GM21381 (cell line): Measurements from ENCODE around the gene TSPEAR.
"Not testable (repeated sequence)": the region's sequence is repeated elsewhere in the genome, so short reads cannot be mapped to it uniquely, and the experiment has no call there.

Experiments
- ATAC-seq: cut with Tn5 transposase; IDR thresholded peaks from one replicate; pipeline ENCODE4 v1.9.1; 2021; ENCODE audit warnings: mild to moderate bottlenecking, moderate library complexity; ENCODE audit not compliant: unreplicated experiment

Gene TSPEAR

DNA sequence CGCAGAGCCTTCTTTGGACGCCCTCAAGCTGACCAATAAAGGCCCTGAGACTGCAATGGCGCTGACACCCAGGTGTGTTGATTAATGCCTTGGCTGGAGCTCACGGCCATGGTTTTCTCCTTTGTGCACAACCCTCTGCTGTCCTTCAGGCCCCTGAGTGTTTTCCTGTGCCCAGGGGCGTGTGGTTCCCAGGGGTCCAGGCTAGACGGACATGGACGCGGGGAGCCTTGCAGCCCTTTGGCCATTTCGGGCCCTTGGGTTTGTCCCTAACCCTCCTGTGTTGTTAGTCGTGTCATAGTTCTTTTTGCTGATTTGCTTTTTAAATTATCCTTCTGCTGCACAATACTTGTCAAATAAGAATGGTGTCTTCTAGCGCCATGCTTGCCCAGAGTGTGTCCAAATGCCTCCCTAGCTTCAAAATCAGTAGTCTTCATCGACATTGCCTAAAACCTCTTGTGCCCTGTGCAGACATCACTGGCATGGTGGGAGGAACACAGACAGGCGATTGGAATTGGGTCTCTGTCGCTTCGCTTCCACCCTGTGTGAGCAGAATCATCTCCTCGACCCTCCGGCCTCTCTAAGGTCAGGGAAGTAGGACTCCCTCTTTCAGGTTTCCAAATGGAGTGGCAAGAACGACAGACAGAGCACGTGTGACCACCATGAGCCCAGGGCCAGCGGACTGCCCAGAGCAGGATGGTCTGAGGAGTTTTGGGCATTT is 135.9 kb downstream of the TSPEAR start:
- no peak for ATAC-seq

GRCh38 chr21:44574457-44575306 is 136.7 kb downstream of the TSPEAR start:
- ATAC-seq: no peak

DNA sequence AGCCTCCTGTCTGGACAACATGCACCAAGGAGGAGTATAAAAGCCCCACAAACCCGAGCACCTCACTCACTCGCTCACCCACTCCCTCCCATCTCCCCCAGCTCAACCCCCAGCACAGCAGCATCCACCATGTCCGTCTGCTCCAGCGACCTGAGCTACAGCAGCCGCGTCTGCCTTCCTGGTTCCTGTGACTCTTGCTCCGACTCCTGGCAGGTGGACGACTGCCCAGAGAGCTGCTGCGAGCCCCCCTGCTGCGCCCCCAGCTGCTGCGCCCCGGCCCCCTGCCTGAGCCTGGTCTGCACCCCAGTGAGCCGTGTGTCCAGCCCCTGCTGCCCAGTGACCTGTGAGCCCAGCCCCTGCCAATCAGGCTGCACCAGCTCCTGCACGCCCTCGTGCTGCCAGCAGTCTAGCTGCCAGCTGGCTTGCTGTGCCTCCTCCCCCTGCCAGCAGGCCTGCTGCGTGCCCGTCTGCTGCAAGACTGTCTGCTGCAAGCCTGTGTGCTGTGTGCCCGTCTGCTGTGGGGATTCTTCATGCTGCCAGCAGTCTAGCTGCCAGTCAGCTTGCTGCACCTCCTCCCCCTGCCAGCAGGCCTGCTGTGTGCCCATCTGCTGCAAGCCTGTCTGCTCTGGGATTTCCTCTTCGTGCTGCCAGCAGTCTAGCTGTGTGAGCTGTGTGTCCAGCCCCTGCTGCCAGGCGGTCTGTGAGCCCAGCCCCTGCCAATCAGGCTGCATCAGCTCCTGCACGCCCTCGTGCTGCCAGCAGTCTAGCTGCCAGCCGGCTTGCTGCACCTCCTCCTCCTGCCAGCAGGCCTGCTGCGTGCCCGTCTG is 137.5 kb downstream of the TSPEAR start, which contains the start of gene KRTAP10-4:
Gene KRTAP10-4 (plus strand): TSS at position 100 of the 827 bp plus-strand sequence. CDS start 30 bp downstream, at position 130.
- not testable (repeated sequence) for ATAC-seq

- no peak for ATAC-seq
Measured at GRCh38 chr21:44572959-44573583, 138.3 kb downstream of the TSPEAR start.

DNA sequence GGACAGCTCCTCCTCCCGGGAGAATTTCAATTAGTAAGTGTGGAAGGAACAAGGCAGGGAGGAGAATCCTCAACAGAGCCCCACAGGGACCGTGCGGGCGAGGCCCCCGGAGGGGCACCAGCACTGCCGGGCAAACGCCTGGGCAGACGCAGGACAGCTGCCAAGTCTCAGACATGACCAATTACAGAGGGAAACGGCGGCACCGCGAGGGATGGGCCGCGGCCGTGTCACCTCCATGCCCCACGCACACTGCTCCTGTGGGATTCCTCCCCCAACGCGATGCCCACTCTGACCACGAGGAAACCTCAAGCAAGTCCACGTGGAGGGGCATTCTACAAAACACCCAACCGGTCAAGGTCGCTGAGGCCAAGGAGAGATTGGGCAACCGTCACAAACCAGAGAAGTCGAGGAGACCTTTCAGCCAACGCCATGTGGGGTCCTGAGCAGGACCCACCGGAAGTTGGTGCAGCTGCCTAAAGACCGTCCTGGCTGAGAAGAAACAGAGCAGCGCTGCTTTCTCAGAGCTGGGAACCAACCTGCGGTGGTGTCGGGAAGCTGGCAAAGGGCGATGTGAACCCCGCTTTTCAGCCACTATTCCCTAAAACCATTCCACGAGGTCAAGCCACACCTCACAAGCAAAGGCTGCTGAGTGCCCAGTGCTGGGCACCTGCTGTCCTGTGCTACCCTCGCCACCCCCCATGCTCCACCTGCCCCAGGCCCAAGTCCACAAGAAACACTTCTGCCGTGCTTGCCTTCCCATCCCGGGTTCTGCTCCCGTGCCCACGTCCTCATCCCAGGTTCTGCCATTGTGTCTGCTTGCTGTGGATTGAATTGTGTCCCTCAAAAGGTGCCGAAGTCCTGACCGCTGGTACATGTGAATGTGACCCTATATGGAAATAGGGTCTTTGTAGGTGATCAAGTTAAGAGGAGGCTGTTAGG is 139.3 kb downstream of the TSPEAR start:
- no peak for ATAC-seq

- ATAC-seq: no peak
Measured at GRCh38 chr21:44571296-44571695, 140.1 kb downstream of the TSPEAR start.

DNA sequence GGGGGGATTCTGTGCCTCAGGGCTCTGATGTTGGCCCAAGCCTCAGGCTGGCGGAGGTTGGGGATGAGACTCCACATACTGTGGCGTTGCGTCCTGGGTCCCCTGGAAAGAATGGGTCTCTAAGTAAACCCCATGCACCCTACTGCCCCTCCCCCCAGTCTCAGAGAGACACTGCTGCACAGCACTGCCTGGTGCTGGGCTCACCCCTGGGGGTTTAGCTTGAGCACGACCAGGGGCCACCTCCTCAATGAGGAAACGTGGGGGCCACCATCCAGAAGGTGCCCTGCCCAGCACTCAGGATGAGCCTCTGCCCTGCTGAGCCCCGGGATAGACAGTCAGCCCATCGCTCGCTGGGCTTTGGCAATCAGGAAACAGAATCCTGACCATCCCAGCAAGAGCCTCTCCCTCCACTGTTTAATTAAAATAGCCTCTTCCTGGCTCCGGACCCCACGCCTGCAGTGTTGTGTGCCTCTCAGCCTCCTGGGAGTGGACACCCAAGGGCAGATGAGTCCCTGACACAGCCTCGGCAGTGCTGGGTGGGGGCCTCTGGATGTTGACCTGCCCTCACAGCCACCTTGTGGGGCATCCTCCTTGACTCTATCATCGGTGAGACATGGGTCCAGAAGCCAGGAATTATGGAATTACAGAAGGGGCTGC is 141.4 kb downstream of the TSPEAR start:
- ATAC-seq: no peak

DNA sequence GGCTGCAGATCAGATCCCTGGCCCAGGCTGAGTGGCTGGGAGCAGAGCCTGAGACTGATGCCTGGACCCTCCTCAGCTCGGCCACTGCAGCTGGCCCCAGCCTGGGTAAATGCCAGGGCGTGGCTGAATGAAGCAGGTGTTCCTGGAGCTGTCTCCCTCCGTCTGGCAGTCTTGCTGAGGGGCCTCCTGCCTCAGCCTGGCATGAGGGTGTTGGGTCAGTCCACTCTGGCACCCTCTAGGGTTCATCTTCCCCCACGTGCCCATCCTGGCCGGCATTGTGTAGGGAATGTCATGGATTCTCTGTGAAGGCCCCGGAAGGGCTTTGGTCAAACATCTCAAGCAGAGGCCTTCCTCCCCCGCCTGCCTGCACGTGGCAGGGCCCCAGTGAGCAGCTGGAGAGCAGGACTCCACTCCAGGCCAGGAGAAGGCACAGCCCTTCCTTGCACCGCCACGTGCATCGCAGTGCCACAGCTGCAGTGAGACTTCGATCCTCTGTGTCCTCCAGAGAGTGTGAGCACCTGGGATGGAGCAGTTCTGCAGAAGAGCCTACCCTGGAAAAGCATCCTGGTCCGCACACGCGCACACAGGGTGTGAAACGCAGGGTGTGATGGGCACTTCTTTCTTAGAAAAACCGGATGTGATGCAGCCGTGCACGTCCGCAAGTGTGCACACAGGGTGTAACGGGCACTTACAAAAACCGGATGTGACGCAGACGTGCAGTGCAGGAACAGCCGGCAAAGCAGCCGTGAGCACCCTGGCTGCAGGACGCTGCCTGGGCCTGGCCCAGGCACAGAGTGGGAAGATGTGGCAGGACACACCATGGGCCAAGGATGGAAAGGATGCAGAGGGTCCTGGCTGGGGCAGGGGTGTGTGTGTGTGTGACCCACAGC is 142.5 kb downstream of the TSPEAR start:
- no peak for ATAC-seq

DNA sequence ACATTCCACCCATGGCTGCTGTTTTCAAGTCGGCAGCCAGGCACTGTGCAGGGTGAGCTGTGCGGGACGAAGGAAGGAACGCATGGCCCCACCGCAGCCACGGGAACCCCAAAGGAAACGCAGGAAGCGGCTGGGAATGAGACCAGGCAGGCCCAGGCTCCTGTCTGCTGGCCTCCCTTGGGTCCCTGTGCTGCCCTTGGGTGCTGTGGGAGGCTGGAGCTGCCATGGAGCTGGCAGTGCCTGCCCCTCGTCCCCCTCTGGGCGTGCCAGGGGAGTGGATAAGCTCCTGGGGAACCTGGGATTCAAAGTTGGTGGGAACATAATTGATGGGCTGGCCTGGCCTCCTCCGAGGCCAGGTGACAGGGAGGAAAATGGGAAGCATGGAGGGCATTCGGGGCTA is 143.1 kb downstream of the TSPEAR start:
- no peak for ATAC-seq

DNA sequence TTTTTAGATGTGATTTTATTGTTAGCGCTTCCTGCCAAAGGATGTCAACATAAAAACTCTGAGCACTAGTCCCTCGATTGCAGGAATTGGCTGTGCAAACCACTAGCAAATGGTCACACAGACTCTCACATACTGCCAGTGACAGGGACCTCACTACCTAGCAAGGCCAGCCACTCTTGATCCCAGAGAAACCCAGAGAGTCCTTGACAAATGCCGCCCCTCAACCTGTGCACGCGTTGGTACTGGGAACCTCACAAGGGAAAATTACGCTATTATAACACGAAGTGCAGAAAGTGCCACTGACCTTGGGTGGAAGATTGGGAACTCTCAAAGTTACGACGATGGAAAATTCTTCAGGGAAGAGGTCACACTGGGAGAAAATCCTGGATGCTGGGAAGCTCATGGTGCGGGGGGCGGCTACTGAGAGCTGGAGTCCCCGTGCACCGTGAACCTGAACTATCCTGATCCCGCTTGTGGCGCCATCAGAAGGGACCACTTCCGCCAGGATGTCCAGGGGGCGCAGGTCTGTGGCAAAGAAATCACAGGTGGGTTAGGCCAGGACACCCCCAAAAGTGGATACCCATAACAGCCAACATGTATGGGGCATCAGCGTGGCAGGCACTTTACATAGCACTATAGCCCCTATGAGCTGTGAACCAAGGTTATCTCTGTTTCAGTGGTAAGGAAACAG is 143.7 kb downstream of the TSPEAR start:
- no peak for ATAC-seq

GRCh38 chr21:44566403-44566802 is 145.0 kb downstream of the TSPEAR start:
- ATAC-seq: no peak

DNA sequence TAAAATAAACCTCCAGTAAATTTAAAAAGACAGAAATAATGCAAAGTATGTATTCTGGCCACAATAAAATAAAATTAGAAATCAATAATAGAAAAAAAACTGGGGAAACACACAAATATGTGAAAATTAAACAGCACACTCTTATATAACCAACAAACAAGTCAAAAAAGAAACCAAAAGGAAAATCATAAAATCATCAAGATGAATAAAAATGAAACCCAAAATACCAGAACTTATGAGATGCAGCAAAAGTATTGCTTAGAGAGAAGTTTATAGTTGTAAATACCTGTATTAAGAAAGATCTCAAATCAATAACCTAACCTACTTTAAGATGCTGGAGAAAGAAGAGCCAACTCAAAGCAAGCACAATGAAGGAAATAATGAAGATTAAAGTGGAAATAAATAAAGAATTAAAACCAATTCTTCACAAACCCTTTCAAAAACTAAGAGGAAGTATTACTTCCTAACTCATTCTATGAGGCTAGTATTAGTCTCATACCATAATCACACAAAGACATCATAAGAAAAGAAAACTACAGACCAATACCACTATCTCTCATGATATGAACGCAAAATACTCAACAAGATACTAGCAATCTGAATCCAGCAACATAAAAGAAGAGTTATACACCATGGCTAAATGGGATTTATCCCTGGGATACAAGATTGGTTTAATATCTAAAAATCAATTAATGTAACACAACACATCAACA is 146.3 kb downstream of the TSPEAR start:
- no peak for ATAC-seq

DNA sequence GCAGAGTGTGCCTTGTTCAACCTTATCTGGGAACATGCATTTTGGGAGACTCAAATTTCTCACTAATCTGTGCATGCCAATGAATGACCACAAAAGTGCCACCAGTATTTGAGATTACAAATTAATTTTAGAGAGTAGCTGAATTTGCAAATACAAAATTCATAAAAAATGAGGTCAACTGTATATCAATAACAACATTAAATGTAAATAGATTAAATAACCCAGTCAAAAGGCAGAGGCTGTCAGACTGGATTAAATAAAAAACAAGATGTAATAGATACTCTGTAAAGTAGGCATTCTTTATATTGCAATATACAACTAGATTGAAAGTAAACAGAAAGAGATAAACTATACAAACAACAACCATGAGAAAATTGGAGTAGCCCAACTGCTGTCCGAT is 147.3 kb downstream of the TSPEAR start:
- ATAC-seq: no peak

- no peak for ATAC-seq
Measured at GRCh38 chr21:44558695-44559094, 152.7 kb downstream of the TSPEAR start, which contains the start of gene KRTAP10-3. Gene KRTAP10-3 (minus strand): TSS chr21:44558795. CDS start chr21:44558715, 80 bp downstream.

GRCh38 chr21:44558329-44558675 is 153.1 kb downstream of the TSPEAR start:
- ATAC-seq: not testable (repeated sequence)

GRCh38 chr21:44557491-44558328 is 153.7 kb downstream of the TSPEAR start:
- ATAC-seq: no peak
